ENCODE data around the gene RWDD1.
A peak's percentile ranks its signal among the peaks of the same experiment; 100 is the strongest.
"Not testable (repeated sequence)": the region's sequence is repeated elsewhere in the genome, so short reads cannot be mapped to it uniquely, and the experiment has no call there.

Gene RWDD1

DNA sequence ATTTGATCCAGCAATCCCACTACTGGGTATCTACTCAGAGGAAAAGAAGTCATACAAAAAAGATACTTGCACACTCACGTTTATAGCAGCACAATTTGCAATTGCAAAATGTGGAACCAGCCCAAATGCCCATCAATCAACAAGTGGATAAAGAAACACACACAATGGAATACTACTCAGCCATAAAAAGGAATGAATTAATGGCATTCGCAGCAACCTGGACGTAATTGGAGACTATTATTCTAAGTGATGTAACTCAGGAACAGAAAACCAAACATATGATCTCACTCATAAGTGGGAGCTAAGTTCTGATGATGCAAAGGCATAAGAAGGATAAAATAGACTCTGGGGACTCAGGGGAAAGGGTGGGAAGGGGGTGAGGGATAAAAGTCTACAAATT is 33.6 kb downstream of the RWDD1 start:
- not testable (repeated sequence) for DNase-seq (ENCODE audit: low read depth in 2 of 2, low spot score in 1 of 2)

- DNase-seq (ENCODE audit: low read depth in 2 of 2, low spot score in 1 of 2), result no peak
These were observed 34.6 kb downstream of the RWDD1 start for GRCh38 chr6:116605935-116606334.

GRCh38 chr6:116611056-116611455 is 39.8 kb downstream of the RWDD1 start:
- DNase-seq (ENCODE audit: low read depth in 2 of 2, low spot score in 1 of 2), result no peak

DNA sequence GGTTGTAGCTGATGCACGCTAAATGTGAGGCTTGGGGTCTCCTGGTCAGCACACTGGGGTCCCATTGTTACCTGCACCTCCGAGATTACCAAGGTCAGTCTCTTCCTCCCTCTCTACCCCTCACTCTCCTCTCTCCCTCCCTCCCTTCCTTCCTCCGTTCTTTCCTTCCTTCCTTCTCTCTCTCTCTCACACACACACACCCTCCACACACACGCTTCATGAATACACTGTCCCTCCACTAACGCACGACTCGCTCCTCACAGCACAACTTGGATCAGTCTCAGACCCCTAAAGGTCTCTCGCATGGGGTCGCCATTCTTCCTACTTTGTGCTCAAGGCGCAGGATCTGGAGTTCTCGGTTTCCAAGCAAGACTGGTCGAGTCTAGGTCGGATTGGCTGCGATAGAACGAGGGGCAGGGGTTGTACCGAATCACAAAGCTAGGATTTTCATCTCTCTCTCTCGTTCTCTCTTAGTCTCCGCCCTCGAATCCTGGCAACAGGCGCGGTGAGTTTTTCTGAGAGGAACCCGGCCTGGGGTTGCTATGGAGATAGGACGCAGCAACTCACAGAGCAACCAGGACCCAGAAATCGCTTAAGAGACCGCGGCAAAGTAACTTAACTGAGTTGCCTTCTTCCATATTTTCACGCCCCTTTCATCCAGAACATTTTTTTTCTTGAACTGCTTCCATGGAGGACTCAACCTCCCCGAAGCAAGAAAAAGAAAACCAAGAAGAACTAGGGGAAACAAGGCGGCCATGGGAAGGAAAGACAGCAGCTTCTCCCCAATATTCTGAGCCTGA is 44.8 kb downstream of the RWDD1 start, which contains the start of gene RSPH4A:
TSS of gene RSPH4A (plus strand) at position 543 of the 800 bp plus-strand sequence. CDS start at position 688, 145 bp downstream.
- peak; percentile 4 to 32 for DNase-seq (ENCODE audit: low read depth in 2 of 2, low spot score in 1 of 2)

GRCh38 chr6:116616737-116617053 is 45.4 kb downstream of the RWDD1 start:
- no peak for DNase-seq (ENCODE audit: low read depth in 2 of 2, low spot score in 1 of 2)

GRCh38 chr6:116624036-116624805 is 52.9 kb downstream of the RWDD1 start:
- DNase-seq (ENCODE audit: low read depth in 2 of 2, low spot score in 1 of 2), result no peak

DNA sequence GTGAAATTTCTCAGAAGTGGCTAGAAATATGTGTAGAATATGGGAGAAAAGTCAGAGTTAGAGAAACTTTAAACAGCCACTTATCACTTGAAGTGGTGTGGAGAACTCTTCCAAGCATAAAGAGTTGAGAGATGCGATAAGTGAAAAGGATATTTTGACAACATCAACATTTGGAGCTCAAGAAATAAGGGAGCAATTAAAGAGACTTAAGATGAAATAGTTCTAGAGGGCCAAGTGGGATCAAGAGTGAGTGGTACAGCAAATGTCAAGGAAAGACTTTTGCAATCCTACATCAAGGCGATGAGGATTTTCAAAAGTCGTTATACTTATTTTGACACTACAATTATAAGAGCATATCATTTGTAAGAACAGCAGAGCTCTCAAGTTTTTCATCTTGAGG is 54.6 kb downstream of the RWDD1 start:
- no peak for DNase-seq (ENCODE audit: low read depth in 2 of 2, low spot score in 1 of 2)

DNA sequence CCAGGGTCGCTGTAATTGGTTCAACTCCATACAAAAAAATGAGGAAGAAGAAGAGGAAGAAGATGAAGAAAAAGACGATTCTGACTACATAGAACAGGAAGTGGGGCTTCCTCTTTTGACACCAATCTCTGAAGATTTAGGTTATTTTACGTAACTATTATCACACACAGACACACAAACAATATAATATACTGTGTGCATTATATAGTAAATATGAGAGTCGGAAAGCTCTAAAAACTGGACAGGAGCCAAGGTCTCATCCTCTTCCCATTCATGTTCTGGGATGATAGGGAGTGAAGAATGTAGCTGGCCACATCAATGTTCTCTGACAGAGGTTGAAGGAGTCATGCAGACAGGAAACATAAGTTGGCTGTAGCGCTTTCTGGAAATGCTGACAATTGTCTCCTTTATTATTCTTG is 58.3 kb downstream of the RWDD1 start:
- no peak for DNase-seq (ENCODE audit: low read depth in 2 of 2, low spot score in 1 of 2)

DNA sequence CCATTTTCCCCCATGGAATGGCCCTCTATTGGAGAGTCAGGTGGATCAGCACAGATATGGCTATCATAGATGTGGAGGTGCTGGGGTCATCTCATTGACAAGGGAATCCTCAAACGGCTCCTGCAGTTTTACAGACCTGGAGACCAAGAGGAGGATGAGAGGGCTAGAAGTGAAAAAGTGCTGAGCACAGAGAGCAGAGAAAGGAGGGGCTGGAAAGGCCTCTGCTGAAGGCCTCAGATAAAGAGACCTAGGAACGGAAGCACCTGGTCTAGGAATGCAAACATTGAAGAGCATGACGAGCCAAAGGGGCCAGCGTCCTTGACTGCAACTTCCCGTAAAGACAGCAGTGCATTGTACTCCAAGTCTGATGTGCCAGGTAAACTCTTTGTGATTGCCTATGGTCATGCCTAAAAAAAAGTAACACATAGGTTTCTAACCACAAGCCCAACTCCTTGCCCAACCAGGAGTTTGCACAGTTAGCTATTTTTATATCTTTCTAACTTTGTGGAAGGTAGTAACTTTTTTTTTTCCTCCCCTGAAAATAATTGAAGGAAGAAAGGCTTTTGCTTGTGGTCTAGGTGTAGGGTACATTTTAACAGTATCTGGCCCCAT is 60.2 kb downstream of the RWDD1 start:
- no peak for DNase-seq (ENCODE audit: low read depth in 2 of 2, low spot score in 1 of 2)

DNA sequence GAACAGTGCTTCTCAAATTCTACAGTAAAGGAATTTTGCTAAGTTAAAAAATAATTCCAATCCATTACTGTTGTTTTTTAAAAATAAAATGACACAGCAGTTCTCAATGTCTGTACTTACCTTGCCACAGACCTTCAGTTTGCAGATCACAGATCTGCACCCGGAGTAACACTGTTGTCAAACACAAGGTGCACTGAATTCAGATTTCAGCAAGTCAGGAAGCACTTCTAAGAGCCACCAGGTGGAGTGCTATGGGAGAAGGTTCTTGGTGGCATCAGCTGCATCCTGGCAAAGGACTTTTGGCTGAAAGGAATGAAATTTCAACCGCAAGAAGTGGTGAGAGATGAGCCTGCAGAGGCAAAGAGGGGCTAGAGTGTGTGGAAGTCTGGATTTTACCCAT is 62.4 kb downstream of the RWDD1 start:
- no peak for DNase-seq (ENCODE audit: low read depth in 2 of 2, low spot score in 1 of 2)
